Cerebellar cortex (tissue), 1 donor: ENCODE measurements around the gene HOXD8.

Experiments used
- DNase-seq: peaks from one replicate; pipeline ENCODE4 v3.0.0-alpha.2; 2015; ENCODE audit warnings: low spot score

Gene HOXD8

DNA sequence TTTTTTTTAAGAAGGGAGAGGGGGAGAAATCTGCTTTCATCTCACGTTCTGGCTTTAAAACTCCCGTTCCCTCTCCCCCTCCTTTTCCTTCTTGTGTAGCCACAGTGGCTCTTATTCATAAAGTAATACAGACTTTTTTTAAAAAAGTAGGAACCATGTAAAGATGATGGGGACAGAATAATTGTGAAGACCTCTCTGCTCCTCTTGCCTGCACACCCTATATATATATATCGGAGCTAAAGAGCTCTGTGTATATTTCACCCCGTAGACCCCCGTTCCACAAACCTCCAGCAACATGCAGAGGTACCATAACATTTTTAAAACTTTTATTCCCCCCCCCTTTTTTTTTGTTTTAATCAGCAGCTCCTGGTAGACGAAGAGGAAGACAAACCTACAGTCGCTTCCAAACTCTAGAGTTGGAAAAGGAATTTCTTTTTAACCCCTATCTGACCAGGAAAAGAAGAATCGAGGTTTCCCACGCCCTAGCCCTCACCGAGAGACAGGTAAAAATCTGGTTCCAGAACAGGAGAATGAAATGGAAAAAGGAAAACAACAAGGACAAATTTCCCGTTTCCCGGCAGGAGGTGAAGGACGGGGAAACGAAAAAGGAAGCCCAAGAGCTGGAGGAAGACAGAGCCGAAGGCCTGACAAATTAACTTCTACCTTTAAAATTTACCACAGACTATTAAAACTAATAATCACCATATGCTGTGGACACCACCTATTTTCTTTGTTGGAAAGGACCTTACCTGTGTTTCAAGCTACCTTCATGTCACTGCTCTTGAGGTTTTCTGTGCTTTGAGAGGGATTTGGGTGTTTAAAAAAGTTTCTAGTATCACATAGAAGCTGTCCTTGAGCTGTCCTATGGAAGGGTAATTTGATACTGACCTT is 1.7 kb downstream of the HOXD8 start:
- DNase-seq: no peak

DNA sequence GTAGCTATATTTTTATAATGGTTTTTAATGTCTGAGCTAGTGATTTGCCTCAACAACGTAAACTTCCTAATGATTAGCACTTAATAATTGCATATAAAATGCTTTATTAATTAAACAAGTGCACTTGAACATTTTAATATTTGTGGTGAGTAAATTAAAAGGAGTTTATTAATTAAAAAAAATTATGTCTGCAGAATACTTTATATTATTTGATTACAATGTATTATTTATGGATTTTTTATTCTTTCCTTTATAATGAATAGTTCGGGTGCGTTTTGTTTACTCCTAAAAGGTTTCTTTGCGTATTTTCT is 2.3 kb downstream of the HOXD8 start:
- no peak for DNase-seq

DNA sequence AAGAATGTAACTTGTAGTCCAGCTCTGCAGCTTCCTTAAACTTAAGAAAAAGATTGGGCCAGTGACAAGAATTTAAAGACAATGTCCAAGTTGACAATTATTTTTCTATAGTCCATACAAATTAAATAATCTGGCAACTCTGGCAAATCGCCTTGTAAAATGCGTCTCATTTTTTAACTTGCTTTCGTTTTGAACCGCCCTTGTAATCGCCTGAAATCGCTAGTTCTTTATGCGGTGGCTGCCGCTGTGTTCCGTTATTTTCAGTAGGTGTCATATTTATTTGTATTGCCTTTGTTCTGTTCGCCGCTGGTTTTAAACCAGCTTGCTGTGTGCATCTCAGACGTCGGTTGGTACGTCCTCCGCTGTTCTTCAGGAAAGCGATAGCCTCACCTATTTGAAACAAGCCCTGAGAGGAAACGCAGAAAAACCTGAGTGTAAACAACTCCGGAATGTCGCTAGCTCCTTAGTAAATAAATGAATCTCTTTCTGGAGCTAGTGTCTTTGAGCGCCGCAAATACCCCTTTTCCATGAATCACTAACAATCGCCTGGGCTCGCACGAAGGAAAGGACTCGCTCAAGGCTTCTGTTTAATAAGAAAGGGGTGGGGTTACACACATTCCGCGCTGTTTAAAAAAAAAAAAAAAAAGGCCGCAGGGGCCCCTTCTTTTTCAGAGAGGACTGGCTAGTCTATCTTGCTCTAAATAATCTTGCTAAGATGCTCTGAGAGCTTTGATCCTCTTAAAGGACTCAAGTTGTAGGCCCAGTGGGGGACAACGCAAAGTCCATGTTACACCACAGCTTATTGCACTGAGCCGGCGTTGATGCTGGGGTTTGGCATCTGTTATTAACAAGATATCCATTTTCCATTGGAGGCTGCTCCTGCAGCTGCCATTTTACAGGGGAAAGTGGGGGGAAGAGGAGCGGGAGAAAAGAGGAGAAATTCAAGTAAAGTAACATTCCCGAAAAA is 3.0 kb downstream of the HOXD8 start:
- DNase-seq: no peak

- DNase-seq: no peak
Measured at GRCh38 chr2:176133389-176133788, 3.9 kb downstream of the HOXD8 start.

- DNase-seq: no peak
Measured at GRCh38 chr2:176134035-176134434, 4.5 kb downstream of the HOXD8 start.

DNA sequence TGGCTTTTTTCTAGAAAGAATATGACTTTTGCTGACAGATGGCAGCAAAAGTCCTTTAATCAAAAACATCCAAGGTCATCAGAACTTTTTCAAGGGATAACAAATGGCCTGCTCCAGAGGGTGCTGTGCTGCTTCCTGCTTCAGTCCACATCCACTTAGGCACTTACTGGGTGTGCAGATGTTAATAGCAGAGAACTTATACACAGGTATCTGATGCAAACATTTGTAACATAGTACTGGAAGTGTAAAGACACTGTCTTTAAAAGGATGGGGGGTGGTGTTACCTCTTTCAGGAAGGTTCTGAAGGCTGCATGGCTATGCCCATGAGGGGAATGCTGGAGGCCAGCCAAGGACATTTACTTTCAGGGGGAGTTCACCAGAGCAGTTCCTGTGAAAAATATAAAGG is 5.5 kb downstream of the HOXD8 start:
- no peak for DNase-seq

DNA sequence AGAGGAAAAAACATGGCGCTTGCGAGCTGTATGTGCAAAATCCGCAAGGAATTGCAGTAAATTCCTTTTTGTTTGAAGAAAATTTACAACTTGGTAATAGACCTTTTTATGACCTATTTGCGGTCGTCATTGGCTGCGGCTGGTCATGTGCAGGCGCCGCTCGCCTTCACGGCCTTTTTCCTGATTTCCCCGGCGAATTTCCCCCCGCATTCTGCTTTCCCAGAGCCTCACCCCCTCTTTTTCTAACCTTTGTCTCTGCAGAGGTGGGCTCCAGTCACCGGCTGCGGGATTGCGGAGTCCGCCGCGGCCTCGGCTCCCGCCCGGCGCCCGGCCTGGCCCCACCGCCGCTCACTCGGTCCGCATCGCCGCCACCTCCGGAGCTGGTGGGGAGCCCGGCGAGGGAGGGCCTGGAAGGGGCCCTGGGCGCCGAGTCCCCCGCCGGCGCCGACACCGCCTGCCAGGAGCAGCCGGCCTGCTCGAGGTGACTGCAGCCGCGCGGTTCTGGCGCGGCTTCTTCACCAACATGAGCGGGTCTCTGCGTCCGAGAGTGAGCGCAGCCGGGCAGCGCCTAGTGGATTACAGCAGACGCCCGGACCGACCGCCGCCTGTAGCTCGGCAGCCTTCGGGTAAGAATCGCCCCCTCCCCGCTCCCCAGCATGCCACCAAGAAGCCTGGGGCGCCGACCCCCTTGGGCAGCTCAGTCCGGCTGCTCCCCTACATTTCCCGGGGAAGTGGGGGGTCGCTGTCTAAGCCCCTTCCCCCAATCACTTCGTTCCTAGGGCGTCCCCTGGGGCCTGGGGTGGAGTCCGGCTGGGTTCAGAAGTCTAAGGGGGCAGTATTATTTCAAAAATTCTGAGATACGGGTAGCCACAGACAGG is 7.1 kb downstream of the HOXD8 start:
- peak; percentile 27 for DNase-seq

- no peak for DNase-seq
Measured at GRCh38 chr2:176137252-176137580, 7.7 kb downstream of the HOXD8 start.

DNA sequence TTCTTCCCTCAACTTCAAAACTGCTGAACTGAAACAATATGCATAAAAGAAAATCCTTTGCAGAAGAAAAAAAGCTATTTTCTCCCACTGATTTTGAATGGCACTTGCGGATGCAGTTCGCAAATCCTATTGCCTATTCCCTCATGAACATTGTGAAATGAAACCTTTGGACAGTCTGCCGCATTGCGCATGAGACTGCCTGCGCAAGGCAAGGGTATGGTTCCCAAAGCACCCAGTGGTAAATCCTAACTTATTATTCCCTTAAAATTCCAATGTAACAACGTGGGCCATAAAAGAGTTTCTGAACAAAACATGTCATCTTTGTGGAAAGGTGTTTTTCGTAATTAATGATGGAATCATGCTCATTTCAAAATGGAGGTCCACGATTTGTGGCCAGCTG is 8.4 kb downstream of the HOXD8 start:
- no peak for DNase-seq

- DNase-seq: no peak
Measured at GRCh38 chr2:176138526-176138922, 9.0 kb downstream of the HOXD8 start.

- no peak for DNase-seq
Measured at GRCh38 chr2:176138923-176139660, 9.6 kb downstream of the HOXD8 start.

GRCh38 chr2:176139661-176140512 is 10.4 kb downstream of the HOXD8 start:
- no peak for DNase-seq

DNA sequence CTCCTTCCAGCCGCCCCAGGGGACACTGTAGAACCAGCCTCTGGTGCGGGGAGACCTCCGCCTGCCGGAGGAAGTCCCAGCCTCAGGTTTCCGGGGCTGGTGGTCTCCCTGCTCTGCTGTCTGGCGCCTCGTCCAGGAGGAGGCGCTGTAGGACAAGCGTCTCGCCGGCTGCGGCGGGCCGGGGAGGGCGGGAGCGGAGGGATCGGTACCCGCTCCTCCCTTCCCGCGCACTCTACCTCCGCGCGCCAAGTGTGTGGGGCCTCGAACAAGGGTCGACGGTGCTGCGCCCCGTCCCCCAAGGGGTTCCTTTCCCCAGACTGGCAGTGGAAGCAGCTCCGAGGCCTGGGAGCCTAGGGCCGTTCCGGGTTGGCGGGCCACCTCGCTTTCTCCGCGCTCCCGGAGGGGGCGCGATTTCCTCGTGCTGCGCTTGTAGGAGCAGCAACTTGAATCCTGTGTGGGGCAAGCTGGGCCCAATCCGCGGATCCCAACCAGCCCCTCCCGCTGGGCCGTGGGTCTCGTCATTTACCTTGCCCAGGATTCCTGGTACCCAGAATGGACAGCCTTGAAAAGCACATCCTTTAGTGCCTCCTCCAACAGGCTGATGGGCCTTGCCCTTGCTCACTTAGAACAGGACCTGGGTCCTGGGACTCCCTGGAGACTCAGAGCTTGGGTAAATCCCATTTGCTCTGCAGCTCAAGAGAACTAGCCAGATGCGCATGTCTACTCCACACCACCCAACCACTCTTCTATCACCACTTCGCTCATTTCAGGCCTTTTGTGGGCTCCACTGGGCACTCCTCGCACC is 11.2 kb downstream of the HOXD8 start:
- peak; percentile 57 for DNase-seq

DNA sequence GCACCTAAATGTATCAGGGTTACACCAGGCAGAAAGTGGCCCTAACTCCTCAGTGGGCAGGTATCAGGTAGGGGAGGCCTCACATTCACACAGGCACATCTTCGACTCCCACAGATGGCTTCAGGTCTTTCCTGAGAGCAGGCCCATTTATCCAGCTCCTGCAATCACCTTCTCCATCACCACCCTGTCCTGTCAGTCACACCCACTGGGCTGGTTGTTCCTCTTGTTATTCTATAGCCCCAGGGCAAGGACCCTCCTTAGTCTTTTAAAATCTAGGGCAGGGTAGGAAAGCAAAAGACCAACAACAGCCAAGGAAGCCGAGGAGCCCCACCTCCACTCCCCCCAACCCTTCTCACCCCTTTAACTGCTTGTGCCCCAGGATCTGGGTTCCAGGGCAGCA is 12.8 kb downstream of the HOXD8 start:
- no peak for DNase-seq

DNA sequence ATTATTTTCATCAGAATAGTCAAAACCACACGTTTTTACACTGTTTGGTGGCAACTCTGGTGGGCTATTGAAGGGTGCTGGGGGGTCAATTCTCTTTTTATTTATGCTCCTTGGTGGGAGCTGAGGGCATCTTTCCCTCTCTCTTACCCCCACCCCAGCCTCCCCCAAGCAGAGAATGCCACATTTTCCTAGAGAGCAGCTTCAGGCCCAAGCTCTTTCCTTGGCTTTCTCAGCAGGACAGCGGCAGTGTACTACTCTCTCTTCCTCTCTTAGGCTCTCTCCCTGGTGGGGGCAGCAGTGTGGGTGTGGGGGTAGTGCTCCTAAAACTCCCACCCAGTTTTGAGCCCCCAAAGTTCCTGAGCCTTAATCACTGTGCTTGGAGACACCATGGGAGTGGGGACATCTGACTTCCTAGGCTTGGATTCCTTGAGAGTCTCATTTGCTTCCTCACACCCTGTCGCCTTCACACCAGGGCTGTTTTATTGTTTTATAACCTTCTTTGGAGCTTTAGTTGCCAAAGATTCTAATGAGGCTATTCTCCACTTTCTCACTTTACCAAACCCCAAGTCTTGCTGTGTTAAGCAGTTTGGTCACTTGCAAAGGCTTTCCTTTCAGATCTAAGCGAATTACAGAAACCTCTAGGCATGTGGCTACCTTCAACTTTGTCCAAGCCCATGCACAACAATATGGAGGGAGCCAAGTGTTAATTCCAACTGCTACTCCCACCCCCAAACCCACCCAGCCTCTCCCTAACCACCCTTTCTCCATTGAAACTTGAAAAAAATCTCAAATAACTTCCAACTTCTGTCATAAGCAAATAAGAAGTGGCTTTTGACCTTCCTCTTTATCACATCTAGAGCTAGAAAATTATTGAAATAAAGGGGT is 15.8 kb downstream of the HOXD8 start:
- DNase-seq: no peak

DNA sequence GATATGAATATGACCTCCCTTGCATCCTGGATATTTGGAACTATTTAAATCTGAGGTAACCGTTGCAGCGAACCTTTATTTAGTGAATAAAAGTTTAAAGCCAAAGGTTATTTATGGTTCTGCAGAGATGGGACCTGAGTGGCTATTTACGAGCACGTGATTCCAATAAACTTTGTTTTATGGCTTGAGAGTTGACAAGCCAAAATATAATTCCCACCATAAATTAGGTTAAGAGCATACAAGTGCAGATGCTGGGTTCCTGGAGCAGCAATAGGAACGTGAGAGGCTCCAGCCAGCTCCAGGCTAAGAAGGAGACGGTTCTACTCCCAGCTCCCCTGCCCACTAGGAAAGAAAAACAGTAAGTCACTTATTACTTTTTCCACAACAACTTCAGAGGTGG is 16.6 kb downstream of the HOXD8 start:
- DNase-seq: no peak

- DNase-seq: no peak
Measured at GRCh38 chr2:176146645-176147044, 17.1 kb downstream of the HOXD8 start.

- DNase-seq: no peak
Measured at GRCh38 chr2:176147210-176147799, 17.8 kb downstream of the HOXD8 start.
